ENCODE results near the gene PTPRO. TPM values are rescaled to one million over a fixed set of nuclear protein-coding genes. Genes with fewer than 3 reads are reported as not detected.
A peak's percentile ranks its signal among the peaks of the same experiment; 100 is the strongest.

Gene PTPRO
- total RNA-seq, 2 donors from 2014 or later: 0.37 to 2.3 TPM

GRCh38 chr12:15534874-15535273 lies 212.6 kb downstream of the PTPRO start:
- H3K9me3 Mint-ChIP-seq: no peaks in the 10 kb centered on the region
- H3K4me1 Mint-ChIP-seq: peaks cover 6% of the 10 kb centered on the region
- no peaks in the 10 kb centered on the region for H3K27me3 Mint-ChIP-seq
- ATAC-seq (replicated peaks): no peak
- no peak overlapping the region for H3K4me3 Mint-ChIP-seq
- no peak overlapping the region for H3K27ac Mint-ChIP-seq
- no peaks in the 10 kb centered on the region for H3K36me3 Mint-ChIP-seq (ENCODE audit: low read depth)

GRCh38 chr12:15535352-15535781 lies 213.1 kb downstream of the PTPRO start:
- ATAC-seq (replicated peaks): no peak
- Mint-ChIP-seq H3K27ac (no peak overlapping the region), H3K4me3 (no peak overlapping the region), H3K27me3 (no peaks in the 10 kb centered on the region), H3K4me1 (peaks cover 6% of the 10 kb centered on the region), H3K36me3 (ENCODE audit: low read depth) (no peaks in the 10 kb centered on the region), H3K9me3 (no peaks in the 10 kb centered on the region)

GRCh38 chr12:15536446-15536845 lies 214.1 kb downstream of the PTPRO start:
- no peaks in the 10 kb centered on the region for H3K27me3 Mint-ChIP-seq
- no peak overlapping the region for H3K27ac Mint-ChIP-seq
- peaks cover 6% of the 10 kb centered on the region for H3K4me1 Mint-ChIP-seq
- no peaks in the 10 kb centered on the region for H3K9me3 Mint-ChIP-seq
- no peak overlapping the region for H3K4me3 Mint-ChIP-seq
- H3K36me3 Mint-ChIP-seq (ENCODE audit: low read depth): no peaks in the 10 kb centered on the region
- no peak for ATAC-seq (replicated peaks)

GRCh38 chr12:15538881-15539280 lies 216.6 kb downstream of the PTPRO start:
- no peak overlapping the region for H3K27ac Mint-ChIP-seq
- no peaks in the 10 kb centered on the region for H3K9me3 Mint-ChIP-seq
- peak; percentile 40 for ATAC-seq (replicated peaks)
- peaks cover 7% of the 10 kb centered on the region for H3K4me1 Mint-ChIP-seq
- no peaks in the 10 kb centered on the region for H3K36me3 Mint-ChIP-seq (ENCODE audit: low read depth)
- H3K4me3 Mint-ChIP-seq: no peak overlapping the region
- no peaks in the 10 kb centered on the region for H3K27me3 Mint-ChIP-seq

GRCh38 chr12:15540005-15540404 lies 217.7 kb downstream of the PTPRO start:
- Mint-ChIP-seq H3K27me3 (no peaks in the 10 kb centered on the region), H3K4me3 (no peak overlapping the region), H3K4me1 (peaks cover 14% of the 10 kb centered on the region), H3K36me3 (ENCODE audit: low read depth) (no peaks in the 10 kb centered on the region), H3K27ac (no peak overlapping the region), H3K9me3 (no peaks in the 10 kb centered on the region)
- no peak for ATAC-seq (replicated peaks)

- no peak overlapping the region for H3K27ac Mint-ChIP-seq
- no peaks in the 10 kb centered on the region for H3K27me3 Mint-ChIP-seq
Observed at GRCh38 chr12:15540469-15540872, 218.2 kb downstream of the PTPRO start.

GRCh38 chr12:15541996-15542631 lies 219.8 kb downstream of the PTPRO start:
- no peaks in the 10 kb centered on the region for H3K36me3 Mint-ChIP-seq (ENCODE audit: low read depth)
- H3K27ac Mint-ChIP-seq: no peak overlapping the region
- no peak overlapping the region for H3K4me3 Mint-ChIP-seq
- no peaks in the 10 kb centered on the region for H3K27me3 Mint-ChIP-seq
- no peak for ATAC-seq (replicated peaks)
- H3K9me3 Mint-ChIP-seq: no peaks in the 10 kb centered on the region
- peaks cover 21% of the 10 kb centered on the region for H3K4me1 Mint-ChIP-seq

More at GRCh38 chr12:15540469-15540872, 218.2 kb downstream of the PTPRO start:
- H3K4me1 Mint-ChIP-seq: peaks cover 18% of the 10 kb centered on the region
- ATAC-seq (replicated peaks): no peak
- no peaks in the 10 kb centered on the region for H3K9me3 Mint-ChIP-seq
- no peak overlapping the region for H3K4me3 Mint-ChIP-seq
- H3K36me3 Mint-ChIP-seq (ENCODE audit: low read depth): no peaks in the 10 kb centered on the region

- Mint-ChIP-seq H3K27ac (peak overlapping the region; percentile 15), H3K9me3 (no peaks in the 10 kb centered on the region), H3K27me3 (no peaks in the 10 kb centered on the region), H3K36me3 (ENCODE audit: low read depth) (no peaks in the 10 kb centered on the region), H3K4me1 (peaks cover 31% of the 10 kb centered on the region), H3K4me3 (no peak overlapping the region)
- ATAC-seq (replicated peaks): no peak
Observed at GRCh38 chr12:15543347-15543746, 221.0 kb downstream of the PTPRO start.

- Mint-ChIP-seq H3K36me3 (ENCODE audit: low read depth) (no peaks in the 10 kb centered on the region), H3K4me1 (peaks cover 31% of the 10 kb centered on the region), H3K4me3 (peak overlapping the region; percentile 40), H3K27ac (peak overlapping the region; percentile 25), H3K27me3 (no peaks in the 10 kb centered on the region), H3K9me3 (no peaks in the 10 kb centered on the region)
- ATAC-seq (replicated peaks): no peak
Observed at GRCh38 chr12:15544589-15544988, 222.3 kb downstream of the PTPRO start.

GRCh38 chr12:15545334-15545733 lies 223.0 kb downstream of the PTPRO start:
- H3K4me3 Mint-ChIP-seq: peak overlapping the region; percentile 40
- peak overlapping the region; percentile 25 for H3K27ac Mint-ChIP-seq
- no peaks in the 10 kb centered on the region for H3K36me3 Mint-ChIP-seq (ENCODE audit: low read depth)

GRCh38 chr12:15546102-15546701 lies 223.9 kb downstream of the PTPRO start:
- H3K4me3 Mint-ChIP-seq: peak overlapping the region; percentile 40
- peaks cover 31% of the 10 kb centered on the region for H3K4me1 Mint-ChIP-seq
- H3K9me3 Mint-ChIP-seq: no peaks in the 10 kb centered on the region
- peak overlapping the region; percentile 25 for H3K27ac Mint-ChIP-seq
- H3K27me3 Mint-ChIP-seq: no peaks in the 10 kb centered on the region
- ATAC-seq (replicated peaks): peak; percentile 85
- no peaks in the 10 kb centered on the region for H3K36me3 Mint-ChIP-seq (ENCODE audit: low read depth)

More at GRCh38 chr12:15545334-15545733, 223.0 kb downstream of the PTPRO start:
- Mint-ChIP-seq H3K9me3 (no peaks in the 10 kb centered on the region), H3K4me1 (peaks cover 31% of the 10 kb centered on the region), H3K27me3 (no peaks in the 10 kb centered on the region)
- peak; percentile 26 for ATAC-seq (replicated peaks)

- peak overlapping the region; percentile 40 for H3K4me3 Mint-ChIP-seq
- no peak for ATAC-seq (replicated peaks)
- no peaks in the 10 kb centered on the region for H3K36me3 Mint-ChIP-seq (ENCODE audit: low read depth)
- H3K27ac Mint-ChIP-seq: peak overlapping the region; percentile 25
- no peaks in the 10 kb centered on the region for H3K27me3 Mint-ChIP-seq
- H3K4me1 Mint-ChIP-seq: peaks cover 31% of the 10 kb centered on the region
- no peaks in the 10 kb centered on the region for H3K9me3 Mint-ChIP-seq
Observed at GRCh38 chr12:15547063-15547462, 224.8 kb downstream of the PTPRO start.

- ATAC-seq (replicated peaks): no peak
- no peaks in the 10 kb centered on the region for H3K9me3 Mint-ChIP-seq
- H3K27ac Mint-ChIP-seq: peak overlapping the region; percentile 25
- H3K4me3 Mint-ChIP-seq: peak overlapping the region; percentile 40
- H3K4me1 Mint-ChIP-seq: peaks cover 31% of the 10 kb centered on the region
- H3K36me3 Mint-ChIP-seq (ENCODE audit: low read depth): no peaks in the 10 kb centered on the region
- no peaks in the 10 kb centered on the region for H3K27me3 Mint-ChIP-seq
Observed at GRCh38 chr12:15547691-15548090, 225.4 kb downstream of the PTPRO start.

- no peak for ATAC-seq (replicated peaks)
- Mint-ChIP-seq H3K36me3 (ENCODE audit: low read depth) (no peaks in the 10 kb centered on the region), H3K4me3 (no peak overlapping the region), H3K4me1 (peaks cover 19% of the 10 kb centered on the region), H3K9me3 (no peaks in the 10 kb centered on the region), H3K27ac (no peak overlapping the region), H3K27me3 (no peaks in the 10 kb centered on the region)
Observed at GRCh38 chr12:15550793-15551192, 228.5 kb downstream of the PTPRO start.

GRCh38 chr12:15555446-15555845 lies 233.1 kb downstream of the PTPRO start:
- Mint-ChIP-seq H3K4me3 (no peak overlapping the region), H3K36me3 (ENCODE audit: low read depth) (no peaks in the 10 kb centered on the region), H3K4me1 (peaks cover 7% of the 10 kb centered on the region), H3K27ac (no peak overlapping the region), H3K27me3 (no peaks in the 10 kb centered on the region), H3K9me3 (no peaks in the 10 kb centered on the region)
- no peak for ATAC-seq (replicated peaks)
